SK-N-SH treated with all-trans-retinoic acid at 6 μM for 48 hours (cell line): ENCODE results near the gene EIF4EBP2.

Source experiments
- ATAC-seq: fragments of 200-7000 bp; cut with Tn5 transposase; 3 replicates; pipeline ENCODE4 v1.9.1; 2020; ENCODE audit warnings: mild to moderate bottlenecking, moderate library complexity
- ARNTL ChIP-seq: fragments of 450-650 bp; formaldehyde crosslinking; IDR thresholded peaks from 2 replicates; pipeline ENCODE4 v1.5.0; 2020; ENCODE audit warnings: low read depth, mild to moderate bottlenecking, moderate library complexity, borderline replicate concordance
- BACH2 ChIP-seq: fragments of 250-450 bp; sonication (Bioruptor Pico); IDR thresholded peaks from 2 replicates; pipeline ENCODE4 v1.9.0; 2021; ENCODE audit warnings: mild to moderate bottlenecking, borderline replicate concordance
- CREB5 ChIP-seq: fragments of 250-450 bp; sonication (Bioruptor Pico); IDR thresholded peaks from 2 replicates; pipeline ENCODE4 v1.5.1; 2020; ENCODE audit warnings: low read depth, mild to moderate bottlenecking, moderate library complexity
- CSDC2 ChIP-seq: fragments of 250-450 bp; sonication (Bioruptor Pico); IDR thresholded peaks from 2 replicates; pipeline ENCODE4 v1.5.0; 2020; ENCODE audit warnings: mild to moderate bottlenecking, moderate library complexity
- ESRRG ChIP-seq: fragments of 250-450 bp; sonication (Bioruptor Pico); IDR thresholded peaks from 2 replicates; pipeline ENCODE4 v1.6.1; 2021; ENCODE audit warnings: mild to moderate bottlenecking
- ISL1 ChIP-seq: fragments of 250-450 bp; sonication (Bioruptor Pico); IDR thresholded peaks from 2 replicates; pipeline ENCODE4 v2.1.2; 2022; ENCODE audit warnings: mild to moderate bottlenecking, moderate library complexity
- OSR1 ChIP-seq: fragments of 250-450 bp; sonication (Bioruptor Pico); IDR thresholded peaks from 2 replicates; pipeline ENCODE4 v1.8.0; 2022; ENCODE audit warnings: moderate library complexity, mild to moderate bottlenecking, inconsistent platforms
- PATZ1 ChIP-seq: fragments of 250-450 bp; sonication (Bioruptor Pico); IDR thresholded peaks from 2 replicates; pipeline ENCODE4 v1.8.0; 2020; ENCODE audit warnings: mild to moderate bottlenecking, moderate library complexity, borderline replicate concordance
- POU6F1 ChIP-seq: fragments of 250-450 bp; sonication (Bioruptor Pico); IDR thresholded peaks from 2 replicates; pipeline ENCODE4 v1.8.0; 2021; ENCODE audit warnings: low read depth, mild to moderate bottlenecking, moderate library complexity, borderline replicate concordance
- PPARA ChIP-seq: fragments of 250-450 bp; sonication (Bioruptor Pico); IDR thresholded peaks from 2 replicates; pipeline ENCODE4 v1.5.0; 2020; ENCODE audit warnings: mild to moderate bottlenecking, borderline replicate concordance
- RARB ChIP-seq: fragments of 250-450 bp; sonication (Bioruptor Pico); IDR thresholded peaks from 2 replicates; pipeline ENCODE4 v1.8.0; 2021; ENCODE audit warnings: mild to moderate bottlenecking, moderate library complexity
- SNAI2 ChIP-seq: fragments of 250-450 bp; sonication (Bioruptor Pico); IDR thresholded peaks from 2 replicates; pipeline ENCODE4 v1.5.0; 2020; ENCODE audit warnings: mild to moderate bottlenecking, moderate library complexity
- TCF4 ChIP-seq: fragments of 250-450 bp; sonication (Bioruptor Pico); IDR thresholded peaks from 2 replicates; pipeline ENCODE4 v1.8.0; 2021; ENCODE audit warnings: mild to moderate bottlenecking, moderate library complexity, borderline replicate concordance
- TOX ChIP-seq: fragments of 250-450 bp; sonication (Bioruptor Pico); IDR thresholded peaks from 2 replicates; pipeline ENCODE4 v1.8.0; 2021; ENCODE audit warnings: mild to moderate bottlenecking, moderate library complexity, borderline replicate concordance
- TSHZ2 ChIP-seq: fragments of 250-450 bp; sonication (Bioruptor Pico); IDR thresholded peaks from 2 replicates; pipeline ENCODE4 v1.5.0; 2020; ENCODE audit warnings: mild to moderate bottlenecking, moderate library complexity
- ZC3H10 ChIP-seq: fragments of 250-450 bp; sonication (Bioruptor Pico); IDR thresholded peaks from 2 replicates; pipeline ENCODE4 v1.5.1; 2021; ENCODE audit warnings: mild to moderate bottlenecking, moderate library complexity
- ZFP3 ChIP-seq: fragments of 250-450 bp; sonication (Bioruptor Pico); IDR thresholded peaks from 2 replicates; pipeline ENCODE4 v1.5.0; 2020; ENCODE audit warnings: mild to moderate bottlenecking, moderate library complexity
- ZFP30 ChIP-seq: fragments of 450-650 bp; formaldehyde crosslinking; IDR thresholded peaks from 2 replicates; pipeline ENCODE4 v1.5.0; 2022; ENCODE audit warnings: mild to moderate bottlenecking, moderate library complexity
- ZNF565 ChIP-seq: fragments of 450-650 bp; formaldehyde crosslinking; conservative IDR thresholded peaks from 2 replicates; pipeline ENCODE4 v1.5.0; 2020; ENCODE audit warnings: low read depth, mild to moderate bottlenecking, moderate library complexity
- ZNF70 ChIP-seq: fragments of 450-650 bp; formaldehyde crosslinking; IDR thresholded peaks from 2 replicates; pipeline ENCODE4 v1.5.0; 2020; ENCODE audit warnings: mild to moderate bottlenecking, moderate library complexity
- ZNF8 ChIP-seq: fragments of 450-650 bp; formaldehyde crosslinking; IDR thresholded peaks from 2 replicates; pipeline ENCODE4 v1.5.0; 2020; ENCODE audit warnings: mild to moderate bottlenecking, moderate library complexity

EIF4EBP2 gene

GRCh38 chr10:70391654-70392053 lies 12.3 kb upstream of the EIF4EBP2 start (continued):
- TF ChIP-seq TCF4 = no peak

GRCh38 chr10:70396140-70396539 lies 7.8 kb upstream of the EIF4EBP2 start:
- ATAC-seq = no peak
- TF ChIP-seq ARNTL (CRISPR knock-in tag) (no peak), PATZ1 (CRISPR knock-in tag) (no peak), ZFP3 (no peak), OSR1 (CRISPR knock-in tag) (no peak), ZC3H10 (no peak), POU6F1 (CRISPR knock-in tag) (no peak), TOX (no peak), TSHZ2 (CRISPR knock-in tag) (no peak), ZNF8 (no peak), CREB5 (CRISPR knock-in tag) (no peak), ESRRG (CRISPR knock-in tag) (no peak), ISL1 (CRISPR knock-in tag) (no peak), PPARA (CRISPR knock-in tag) (no peak), ZNF565 (no peak), RARB (CRISPR knock-in tag) (no peak), CSDC2 (CRISPR knock-in tag) (no peak), SNAI2 (CRISPR knock-in tag) (no peak), TCF4 (no peak), BACH2 (CRISPR knock-in tag) (no peak), ZFP30 (CRISPR knock-in tag) (no peak)

GRCh38 chr10:70399177-70399576 lies 4.8 kb upstream of the EIF4EBP2 start:
- ATAC-seq = no peak
- TF ChIP-seq ZNF8 = no peak

- ATAC-seq = peak; percentile 1; the same call in 2 of the 3 replicates
- TF ChIP-seq ZNF70 (CRISPR knock-in tag) (peak; percentile 81), ESRRG (CRISPR knock-in tag) (no peak)
Measured at GRCh38 chr10:70403483-70404035, 386 bp upstream of the EIF4EBP2 start.

GRCh38 chr10:70404787-70405036 lies 767 bp downstream of the EIF4EBP2 start:
- ATAC-seq = peak; percentile 25
- TF ChIP-seq ESRRG (CRISPR knock-in tag) = no peak
